LNCAP (cell line): ENCODE data around the gene NUDT3.

Experiments
- TF ChIP-seq, protein P1 (sequence below): fragments of 450-650 bp; IDR thresholded peaks from 2 replicates; pipeline ENCODE4 v1.5.1; 2017; ENCODE audit warnings: mild to moderate bottlenecking

NUDT3 gene

DNA sequence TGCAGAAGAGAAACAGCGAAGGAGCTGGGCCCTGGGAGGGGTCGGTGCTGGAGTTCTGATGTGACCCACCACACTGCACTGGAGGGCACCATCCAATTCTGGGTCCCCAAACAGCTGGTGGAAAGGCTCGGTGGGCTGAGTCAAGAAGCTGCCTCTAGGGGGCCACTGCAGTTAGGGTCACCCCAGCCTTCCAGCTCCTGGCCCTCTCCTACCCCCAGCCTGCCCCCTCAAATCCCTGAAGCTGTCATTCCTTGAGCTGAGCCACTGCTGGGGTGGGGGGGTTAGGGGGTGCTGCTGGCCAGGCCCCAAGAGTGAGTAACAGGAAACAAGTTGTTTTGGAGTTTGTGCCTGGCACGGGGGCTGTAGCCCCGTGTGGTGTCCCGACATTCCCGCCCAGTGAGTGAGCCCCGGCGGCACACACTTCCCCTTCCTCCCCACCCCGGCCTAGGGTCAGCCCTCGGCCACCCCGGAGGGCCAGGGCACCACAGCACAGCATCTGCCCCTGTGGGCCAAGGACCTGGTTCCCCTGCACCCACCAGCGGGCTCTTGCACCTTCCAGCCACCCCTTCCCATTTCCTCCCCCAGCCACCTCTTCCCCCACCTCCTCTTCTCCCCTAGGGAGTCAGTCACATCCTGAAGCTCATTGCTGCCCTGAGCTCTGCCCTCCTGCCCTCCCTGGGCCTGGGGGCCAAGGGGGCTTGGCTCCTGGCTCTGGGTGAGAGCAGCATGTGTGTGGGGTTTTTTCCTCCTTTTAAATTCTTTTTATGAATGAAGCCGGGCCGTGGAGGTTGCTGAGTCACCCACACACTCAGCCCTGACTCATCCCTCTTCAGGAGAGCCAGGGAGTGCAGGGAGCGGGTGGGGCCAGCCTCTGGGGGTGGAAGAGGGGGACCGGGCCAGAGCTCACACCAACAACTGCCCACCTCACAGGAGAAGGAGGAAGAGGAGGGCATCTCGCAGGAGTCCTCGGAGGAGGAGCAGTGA is 148.3 kb downstream of the NUDT3 start:
- TF ChIP-seq, protein P1, sequence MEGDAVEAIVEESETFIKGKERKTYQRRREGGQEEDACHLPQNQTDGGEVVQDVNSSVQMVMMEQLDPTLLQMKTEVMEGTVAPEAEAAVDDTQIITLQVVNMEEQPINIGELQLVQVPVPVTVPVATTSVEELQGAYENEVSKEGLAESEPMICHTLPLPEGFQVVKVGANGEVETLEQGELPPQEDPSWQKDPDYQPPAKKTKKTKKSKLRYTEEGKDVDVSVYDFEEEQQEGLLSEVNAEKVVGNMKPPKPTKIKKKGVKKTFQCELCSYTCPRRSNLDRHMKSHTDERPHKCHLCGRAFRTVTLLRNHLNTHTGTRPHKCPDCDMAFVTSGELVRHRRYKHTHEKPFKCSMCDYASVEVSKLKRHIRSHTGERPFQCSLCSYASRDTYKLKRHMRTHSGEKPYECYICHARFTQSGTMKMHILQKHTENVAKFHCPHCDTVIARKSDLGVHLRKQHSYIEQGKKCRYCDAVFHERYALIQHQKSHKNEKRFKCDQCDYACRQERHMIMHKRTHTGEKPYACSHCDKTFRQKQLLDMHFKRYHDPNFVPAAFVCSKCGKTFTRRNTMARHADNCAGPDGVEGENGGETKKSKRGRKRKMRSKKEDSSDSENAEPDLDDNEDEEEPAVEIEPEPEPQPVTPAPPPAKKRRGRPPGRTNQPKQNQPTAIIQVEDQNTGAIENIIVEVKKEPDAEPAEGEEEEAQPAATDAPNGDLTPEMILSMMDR, result no peak; the same call in 1 of the 2 replicates

DNA sequence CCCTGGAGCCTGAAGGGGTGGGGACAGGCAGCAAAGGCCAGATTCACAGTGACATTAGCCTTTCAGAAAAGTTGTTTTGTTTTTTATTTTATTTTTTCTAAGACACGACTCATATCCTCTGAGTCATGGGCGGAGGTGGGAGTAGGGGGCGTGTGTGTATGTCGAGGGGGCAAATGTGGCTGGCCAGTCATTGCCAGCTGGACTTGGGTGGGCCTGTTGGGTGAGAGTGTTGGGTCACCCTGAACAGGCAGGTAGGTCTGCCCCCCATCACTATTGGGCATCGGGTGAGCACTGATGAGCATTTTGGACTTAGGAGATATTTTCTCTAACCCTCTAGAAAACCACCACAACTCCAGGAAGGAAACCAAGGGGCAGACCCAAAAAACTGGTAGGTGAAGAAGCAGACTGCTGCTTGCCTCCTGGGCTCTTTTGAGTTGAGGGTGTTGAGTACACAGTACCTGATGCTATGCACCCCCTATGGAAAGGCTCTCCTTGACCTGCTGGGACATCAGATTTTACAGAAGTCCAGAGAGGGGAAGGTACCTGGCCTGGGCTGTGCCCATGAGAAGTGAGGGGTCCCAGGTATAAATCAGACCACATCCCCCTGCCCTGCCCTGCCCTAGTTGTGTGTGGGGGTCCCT is 149.2 kb downstream of the NUDT3 start:
- TF ChIP-seq, protein P1, result no peak

GRCh38 chr6:34242252-34243130 is 150.0 kb downstream of the NUDT3 start:
- TF ChIP-seq, protein P1, result no peak

- TF ChIP-seq, protein P1, result no peak
Measured at GRCh38 chr6:34241351-34242215, 150.9 kb downstream of the NUDT3 start.

- TF ChIP-seq, protein P1, result no peak
Measured at GRCh38 chr6:34240329-34241248, 151.9 kb downstream of the NUDT3 start.

DNA sequence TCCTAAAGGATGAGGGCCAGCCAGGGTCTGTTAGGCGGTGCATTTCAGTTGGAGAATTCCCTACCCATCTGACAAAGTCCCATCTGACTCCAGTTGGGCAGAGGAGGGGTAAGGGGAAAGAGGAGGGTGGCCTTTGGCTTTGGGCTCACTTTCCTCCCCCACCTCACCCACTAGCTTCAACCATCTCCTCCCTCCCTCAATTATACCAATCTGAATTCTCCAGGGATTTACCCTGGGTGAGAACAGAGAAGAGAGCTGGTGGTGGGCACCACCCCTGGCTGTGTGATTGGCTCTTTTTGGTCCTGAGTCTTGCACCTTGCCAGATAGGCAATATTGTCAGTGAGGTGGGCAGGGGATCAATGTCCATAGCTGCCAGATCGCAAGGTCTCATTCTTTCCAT is 152.6 kb downstream of the NUDT3 start:
- TF ChIP-seq, protein P1, result no peak
